Fibroblast of skin of right biceps (primary cell): ENCODE measurements around the gene KLHDC4.
"Not testable (repeated sequence)": the region's sequence is repeated elsewhere in the genome, so short reads cannot be mapped to it uniquely, and the experiment has no call there.

Experiments
- DNase-seq: peaks from one replicate; pipeline ENCODE4 v3.0.0-alpha.2; 2013

KLHDC4 gene

GRCh38 chr16:87681051-87681602 is 84.7 kb downstream of the KLHDC4 start:
- not testable (repeated sequence) for DNase-seq

GRCh38 chr16:87680272-87680644 is 85.5 kb downstream of the KLHDC4 start:
- no peak for DNase-seq

- no peak for DNase-seq
These were observed 86.1 kb downstream of the KLHDC4 start for GRCh38 chr16:87679593-87680271.

GRCh38 chr16:87678618-87679017 is 87.2 kb downstream of the KLHDC4 start:
- DNase-seq: no peak

GRCh38 chr16:87677830-87678229 is 88.0 kb downstream of the KLHDC4 start:
- DNase-seq: no peak

- DNase-seq: no peak
These were observed 90.6 kb downstream of the KLHDC4 start for GRCh38 chr16:87675111-87675719.

GRCh38 chr16:87674419-87674818 is 91.4 kb downstream of the KLHDC4 start:
- DNase-seq: no peak

- DNase-seq: no peak
These were observed 94.0 kb downstream of the KLHDC4 start for GRCh38 chr16:87671715-87672270.

- DNase-seq: no peak
These were observed 94.6 kb downstream of the KLHDC4 start for GRCh38 chr16:87671221-87671620.

- no peak for DNase-seq
These were observed 96.1 kb downstream of the KLHDC4 start for GRCh38 chr16:87669672-87670071.

GRCh38 chr16:87667946-87668345 is 97.8 kb downstream of the KLHDC4 start:
- no peak for DNase-seq

- DNase-seq: no peak
These were observed 98.3 kb downstream of the KLHDC4 start for GRCh38 chr16:87667443-87667842.

GRCh38 chr16:87666919-87667318 is 98.9 kb downstream of the KLHDC4 start:
- DNase-seq: no peak

- DNase-seq: no peak
These were observed 100.6 kb downstream of the KLHDC4 start for GRCh38 chr16:87665193-87665592.

- DNase-seq: no peak
These were observed 101.0 kb downstream of the KLHDC4 start for GRCh38 chr16:87664792-87665191.

GRCh38 chr16:87662254-87663204 is 103.3 kb downstream of the KLHDC4 start:
- no peak for DNase-seq

- DNase-seq: peak; percentile 42
These were observed 104.2 kb downstream of the KLHDC4 start for GRCh38 chr16:87661561-87661960.

- no peak for DNase-seq
These were observed 107.1 kb downstream of the KLHDC4 start for GRCh38 chr16:87658564-87659225.
